GM23248 (cell line): ENCODE results near the gene CCDC142. TPM values are rescaled to one million over a fixed set of nuclear protein-coding genes. Genes with fewer than 3 reads are reported as not detected.
A peak's percentile ranks its signal among the peaks of the same experiment; 100 is the strongest.

Experiments used
- DNase-seq: peaks from one replicate; pipeline ENCODE4 v3.0.0-alpha.2; 2015
- H2AFZ ChIP-seq: fragments of 200-600 bp; sonication (generic); 2 replicates; pipeline ENCODE4 v1.6.1; 2016; ENCODE audit warnings: antibody characterized with exemption
- H3F3A ChIP-seq: fragments of 200-600 bp; sonication (generic); 2 replicates; pipeline ENCODE4 v1.6.1; 2016; ENCODE audit warnings: mild to moderate bottlenecking, antibody characterized with exemption, mixed run types; ENCODE audit not compliant: insufficient read depth
- H3K27ac ChIP-seq: fragments of 200-600 bp; sonication (generic); 2 replicates; pipeline ENCODE4 v1.5.1; 2016; ENCODE audit warnings: mild to moderate bottlenecking
- H3K27me3 ChIP-seq: fragments of 200-600 bp; sonication (generic); replicated peaks from 2 replicates; pipeline ENCODE4 v1.6.1; 2016; ENCODE audit warnings: mild to moderate bottlenecking; ENCODE audit not compliant: insufficient read depth
- H3K36me3 ChIP-seq: fragments of 200-600 bp; sonication (generic); 2 replicates; pipeline ENCODE4 v1.6.1; 2016; ENCODE audit warnings: low read depth, mild to moderate bottlenecking
- H3K4me1 ChIP-seq: fragments of 200-600 bp; sonication (generic); 2 replicates; pipeline ENCODE4 v1.6.1; 2016; ENCODE audit warnings: mild to moderate bottlenecking; ENCODE audit not compliant: insufficient read depth
- H3K4me2 ChIP-seq: fragments of 200-600 bp; sonication (generic); one replicate; pipeline ENCODE4 v1.6.1; 2016; ENCODE audit warnings: mild to moderate bottlenecking; ENCODE audit not compliant: unreplicated experiment
- H3K4me3 ChIP-seq: fragments of 200-600 bp; sonication (generic); 2 replicates; pipeline ENCODE4 v1.5.1; 2016; ENCODE audit warnings: mild to moderate bottlenecking
- H3K79me2 ChIP-seq: fragments of 200-600 bp; sonication (generic); 2 replicates; pipeline ENCODE4 v1.6.1; 2016; ENCODE audit warnings: mild to moderate bottlenecking; ENCODE audit not compliant: insufficient read depth
- H3K9ac ChIP-seq: fragments of 200-600 bp; sonication (generic); 2 replicates; pipeline ENCODE4 v1.6.1; 2016; ENCODE audit warnings: mild to moderate bottlenecking
- H3K9me2 ChIP-seq: fragments of 200-600 bp; sonication (generic); 2 replicates; pipeline ENCODE4 v1.6.1; 2016; ENCODE audit warnings: mixed run types, mild to moderate bottlenecking, moderate library complexity; ENCODE audit not compliant: insufficient read depth
- H3K9me3 ChIP-seq: fragments of 200-600 bp; sonication (generic); one replicate; pipeline ENCODE4 v1.6.1; 2017; ENCODE audit warnings: low read depth
- H4K20me1 ChIP-seq: fragments of 200-600 bp; sonication (generic); 2 replicates; pipeline ENCODE4 v1.6.0; 2016; ENCODE audit not compliant: insufficient read depth
- EZH2 ChIP-seq: fragments of 200-600 bp; sonication (generic); IDR thresholded peaks from 2 replicates; pipeline ENCODE4 v1.6.1; 2018; ENCODE audit warnings: antibody characterized with exemption, mild to moderate bottlenecking; ENCODE audit not compliant: insufficient read depth, poor library complexity, severe bottlenecking
- EZH2phosphoT487 ChIP-seq: fragments of 200-600 bp; sonication (generic); IDR thresholded peaks from 2 replicates; pipeline ENCODE4 v1.6.1; 2018; ENCODE audit warnings: antibody characterized with exemption, moderate library complexity, mild to moderate bottlenecking, low read depth; ENCODE audit not compliant: insufficient read depth
- WGBS, 2 experiments: methylation state at CpG; one replicate each; pipeline ENCODE4 v1.1.6; 2015 to 2017; ENCODE audit warnings: low lambda C conversion rate in 2 of 2, low coverage in 1 of 2; ENCODE audit errors: missing lambda C conversion rate in 2 of 2; 5-methylcytosine and 5-hydroxymethylcytosine counted together
- in situ Hi-C: fragments of 300-500 bp; cut with MboI; formaldehyde crosslinking; loops from 2 replicates; pipeline ENCODE4 v1.15.0; 2020
- polyA plus RNA-seq: library from polyadenylated mRNA; unstranded; fragments of >200 nt; fragmentation: Nextera tagmentation; extraction: Ambion mirVana; gene quantifications from 2 replicates; pipeline ENCODE4 v1.2.1, GENCODE V29; 2016
- total RNA-seq: library from RNA; depleted of rRNA; stranded (reverse); fragments of >200 nt; shearing (Covaris generic); gene quantifications from 2 replicates; pipeline ENCODE4 v1.2.3, GENCODE V29; 2014; rRNA removed

The CCDC142 gene, protein sequence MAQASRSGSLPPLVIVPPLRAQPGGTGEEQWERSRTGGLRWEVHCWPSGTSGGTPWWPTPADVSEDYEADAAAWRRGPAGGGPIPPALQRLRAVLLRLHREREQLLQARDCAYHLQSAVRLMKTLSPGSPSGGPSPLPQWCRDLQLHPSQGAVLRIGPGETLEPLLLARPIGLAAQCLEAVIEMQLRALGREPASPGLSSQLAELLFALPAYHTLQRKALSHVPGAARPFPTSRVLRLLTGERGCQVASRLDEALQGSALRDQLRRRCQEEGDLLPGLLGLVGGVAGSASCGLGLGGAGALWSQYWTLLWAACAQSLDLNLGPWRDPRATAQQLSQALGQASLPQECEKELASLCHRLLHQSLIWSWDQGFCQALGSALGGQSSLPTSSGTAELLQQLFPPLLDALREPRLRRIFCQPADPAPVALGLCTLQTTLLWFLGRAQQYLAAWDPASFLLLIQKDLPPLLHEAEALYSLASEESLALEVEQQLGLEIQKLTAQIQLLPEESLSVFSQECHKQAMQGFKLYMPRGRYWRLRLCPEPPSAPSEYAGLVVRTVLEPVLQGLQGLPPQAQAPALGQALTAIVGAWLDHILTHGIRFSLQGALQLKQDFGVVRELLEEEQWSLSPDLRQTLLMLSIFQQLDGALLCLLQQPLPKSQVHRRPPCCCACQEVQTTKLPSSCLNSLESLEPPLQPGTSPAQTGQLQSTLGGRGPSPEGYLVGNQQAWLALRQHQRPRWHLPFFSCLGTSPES
- total RNA-seq (5.1 and 12.8 TPM in 2 replicates), polyA plus RNA-seq (6.4 and 6.8 TPM in 2 replicates)

- Histone ChIP-seq H3K27ac (peak within 1 kb of the TSS; percentile 62), H3K79me2 (peaks cover 87% of the 10 kb centered on the region)
Measured at GRCh38 chr2:74482801-74483674, at the start of gene CCDC142, which contains the start of gene TTC31. TSS of gene CCDC142 (minus strand) at chr2:74482998. CDS start at chr2:74482837, 161 bp downstream. TSS of gene TTC31 (plus strand) at chr2:74483081. CDS start at chr2:74483096, 15 bp downstream.

GRCh38 chr2:74532222-74532621 lies 49.4 kb upstream of the CCDC142 start:
- Histone ChIP-seq H3K4me3 (peak overlapping the region; percentile 80; the same call in 1 of the 2 replicates), H3K27ac (no peak overlapping the region), H4K20me1 (no peaks in the 10 kb centered on the region), H3K9me3 (no peaks in the 10 kb centered on the region), H2AFZ (no peak overlapping the region), H3K4me1 (peaks cover 22% of the 10 kb centered on the region), H3K36me3 (no peaks in the 10 kb centered on the region), H3K9ac (no peak overlapping the region), H3K79me2 (peaks cover 46% of the 10 kb centered on the region), H3F3A (peaks cover 20% of the 10 kb centered on the region; the same call in 1 of the 2 replicates), H3K27me3 (no peaks in the 10 kb centered on the region), H3K4me2 (no peak overlapping the region), H3K9me2 (no peaks in the 10 kb centered on the region)
- peak; percentile 72 for DNase-seq
- in situ Hi-C loops: no loop called here
- TF ChIP-seq EZH2: no peak
- no peak for TF ChIP-seq EZH2phosphoT487

More at GRCh38 chr2:74482801-74483674, at the start of gene CCDC142, which contains the start of gene TTC31:
- H4K20me1 ChIP-seq: no peaks in the 10 kb centered on the region
- peaks cover 5% of the 10 kb centered on the region; the same call in 1 of the 2 replicates for H3K36me3 ChIP-seq
- TF ChIP-seq EZH2phosphoT487: no peak
- TF ChIP-seq EZH2: no peak
- WGBS, 2 experiments: 0 to 1% methylated on average over 41 to 50 of the region's 50 CpGs
- DNase-seq: peak; percentile 98
- peaks cover 13% of the 10 kb centered on the region for H3F3A ChIP-seq
- H3K27me3 ChIP-seq: no peaks in the 10 kb centered on the region
- H3K4me2 ChIP-seq: peak within 1 kb of the TSS; percentile 97
- H3K4me3 ChIP-seq: peak within 1 kb of the TSS; percentile 99
- in situ Hi-C loops: no loop called here
- no peaks in the 10 kb centered on the region for H3K9me3 ChIP-seq
- H3K9me2 ChIP-seq: no peaks in the 10 kb centered on the region
- peaks cover 25% of the 10 kb centered on the region for H3K4me1 ChIP-seq
- H2AFZ ChIP-seq: peak within 1 kb of the TSS; percentile 96
- H3K9ac ChIP-seq: peak within 1 kb of the TSS; percentile 85

DNA sequence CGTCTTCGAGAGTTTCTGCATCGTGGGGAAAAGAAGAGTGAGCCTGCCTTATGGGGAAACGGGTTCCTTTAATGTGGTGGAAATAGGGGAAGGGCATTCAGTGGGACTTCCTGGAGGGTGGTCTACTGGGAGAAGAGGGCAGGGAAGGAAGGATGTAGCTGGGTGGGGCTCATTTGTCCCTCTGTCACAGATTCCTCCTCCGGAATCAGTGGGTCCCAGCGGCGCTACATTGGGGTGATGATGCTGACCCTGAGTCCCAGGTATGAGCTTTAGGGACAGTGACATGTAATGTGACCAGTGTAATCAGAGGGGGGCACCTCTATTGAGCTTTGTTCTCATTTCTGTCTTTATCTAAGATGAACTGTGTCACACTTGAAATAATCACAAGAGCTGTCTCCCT lies 48.9 kb upstream of the CCDC142 start:
- Histone ChIP-seq H3K4me2 (peak overlapping the region; percentile 94), H3F3A (peaks cover 20% of the 10 kb centered on the region; the same call in 1 of the 2 replicates), H3K9ac (peak overlapping the region; percentile 89), H3K27me3 (no peaks in the 10 kb centered on the region), H4K20me1 (no peaks in the 10 kb centered on the region), H3K4me3 (peak overlapping the region; percentile 80; the same call in 1 of the 2 replicates), H2AFZ (no peak overlapping the region), H3K9me3 (no peaks in the 10 kb centered on the region), H3K27ac (no peak overlapping the region), H3K79me2 (peaks cover 51% of the 10 kb centered on the region), H3K4me1 (peaks cover 22% of the 10 kb centered on the region), H3K9me2 (no peaks in the 10 kb centered on the region), H3K36me3 (0 out of 2 replicates have a peak, but pooled peaks cover 4% of the 10 kb centered on the region)
- in situ Hi-C loops: no loop called here
- no peak for DNase-seq
- WGBS, 2 experiments: 82 to 86% methylated on average over 7 of the region's 7 CpGs
- no peak for TF ChIP-seq EZH2phosphoT487
- no peak for TF ChIP-seq EZH2
